Gastroesophageal sphincter (tissue), 4 donors: ENCODE measurements around the gene GJD4. TPM values are rescaled to one million over a fixed set of nuclear protein-coding genes. Genes with fewer than 3 reads are reported as not detected.

Source experiments
- ATAC-seq: fragments of 150-250 bp; one replicate; pipeline ENCODE4 v1.9.1; 2016; ENCODE audit warnings: mild to moderate bottlenecking, moderate library complexity
- H3K27ac ChIP-seq, 4 donors: fragments of 200-600 bp; sonication (generic) in 3 of 4; 1 replicate in 3 of 4; 2 replicates in 1 of 4; pipeline ENCODE4 v1.5.1; 2016 to 2019
- H3K27me3 ChIP-seq: fragments of 200-600 bp; sonication (generic); one replicate; pipeline ENCODE4 v1.5.1; 2019
- H3K36me3 ChIP-seq, 2 donors: fragments of 200-600 bp; sonication (generic); one replicate each; pipeline ENCODE4 v1.5.1; 2019; ENCODE audit warnings: control low read depth in 1 of 2
- H3K4me1 ChIP-seq, 3 donors: fragments of 200-600 bp; sonication (generic); 1 replicate in 2 of 3; 2 replicates in 1 of 3; pipeline ENCODE4 v1.5.1; 2016 to 2019; ENCODE audit warnings: control low read depth in 2 of 3
- H3K4me3 ChIP-seq, 2 donors: fragments of 200-600 bp; sonication (generic); one replicate each; pipeline ENCODE4 v1.5.1; 2019; ENCODE audit warnings: mild to moderate bottlenecking in 1 of 2, moderate library complexity in 1 of 2
- H3K9me3 ChIP-seq, 3 donors: fragments of 200-600 bp; sonication (generic); one replicate each; pipeline ENCODE4 v1.5.1; 2017 to 2019; ENCODE audit warnings: control low read depth in 2 of 3
- EP300 ChIP-seq: sonication (generic); formaldehyde crosslinking; IDR thresholded peaks from one replicate; pipeline ENCODE4 v1.6.1; 2017; ENCODE audit warnings: antibody characterized with exemption, mild to moderate bottlenecking
- POLR2A ChIP-seq, 2 donors: fragments of 450-650 bp; IDR thresholded peaks; one replicate each; pipeline ENCODE4 v1.6.1; 2017; ENCODE audit warnings: antibody characterized with exemption in 2 of 2, mild to moderate bottlenecking in 2 of 2, moderate library complexity in 1 of 2
- POLR2AphosphoS5 ChIP-seq: sonication (generic); formaldehyde crosslinking; IDR thresholded peaks from one replicate; pipeline ENCODE4 v1.6.1; 2017; ENCODE audit warnings: antibody characterized with exemption
- WGBS, 2 donors: methylation state at CpG; one replicate each; pipeline ENCODE4 v1.1.5; 2018; ENCODE audit warnings: low coverage in 1 of 2; 5-methylcytosine and 5-hydroxymethylcytosine counted together
- total RNA-seq, 4 donors: library from RNA; depleted of rRNA; stranded (reverse); fragments of >200 nt; gene quantifications; one replicate each; pipeline ENCODE4 v1.1.0, GENCODE V29; 2016
- TF ChIP-seq, protein P1 (sequence below), 4 experiments: fragments of 200-600 bp in 2 of 4; fragments of 450-650 bp in 2 of 4; sonication (generic) in 1 of 4; IDR thresholded peaks; one replicate each; pipeline ENCODE4 v1.5.1; 2017 to 2019; ENCODE audit warnings: antibody characterized with exemption in 4 of 4, mild to moderate bottlenecking in 2 of 4, moderate library complexity in 2 of 4

Gene GJD4
- total RNA-seq, 4 donors from 2014 or later, result not detected

- no peak for TF ChIP-seq POLR2A (IDR thresholded peaks at IDR 0.05)
- TF ChIP-seq, protein P1, sequence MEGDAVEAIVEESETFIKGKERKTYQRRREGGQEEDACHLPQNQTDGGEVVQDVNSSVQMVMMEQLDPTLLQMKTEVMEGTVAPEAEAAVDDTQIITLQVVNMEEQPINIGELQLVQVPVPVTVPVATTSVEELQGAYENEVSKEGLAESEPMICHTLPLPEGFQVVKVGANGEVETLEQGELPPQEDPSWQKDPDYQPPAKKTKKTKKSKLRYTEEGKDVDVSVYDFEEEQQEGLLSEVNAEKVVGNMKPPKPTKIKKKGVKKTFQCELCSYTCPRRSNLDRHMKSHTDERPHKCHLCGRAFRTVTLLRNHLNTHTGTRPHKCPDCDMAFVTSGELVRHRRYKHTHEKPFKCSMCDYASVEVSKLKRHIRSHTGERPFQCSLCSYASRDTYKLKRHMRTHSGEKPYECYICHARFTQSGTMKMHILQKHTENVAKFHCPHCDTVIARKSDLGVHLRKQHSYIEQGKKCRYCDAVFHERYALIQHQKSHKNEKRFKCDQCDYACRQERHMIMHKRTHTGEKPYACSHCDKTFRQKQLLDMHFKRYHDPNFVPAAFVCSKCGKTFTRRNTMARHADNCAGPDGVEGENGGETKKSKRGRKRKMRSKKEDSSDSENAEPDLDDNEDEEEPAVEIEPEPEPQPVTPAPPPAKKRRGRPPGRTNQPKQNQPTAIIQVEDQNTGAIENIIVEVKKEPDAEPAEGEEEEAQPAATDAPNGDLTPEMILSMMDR (IDR thresholded peaks at IDR 0.05), result peak in 2 of 4 experiments; percentile 15 to 19
- WGBS, 2 donors, result no CpG with 5 or more reads among the region's 83 CpGs
- peak overlapping the region in 3 of 4 donors; percentile 15 to 74 (median 51) for H3K27ac ChIP-seq
These were observed 34.7 kb downstream of the GJD4 start for GRCh38 chr10:35639728-35640401.

DNA sequence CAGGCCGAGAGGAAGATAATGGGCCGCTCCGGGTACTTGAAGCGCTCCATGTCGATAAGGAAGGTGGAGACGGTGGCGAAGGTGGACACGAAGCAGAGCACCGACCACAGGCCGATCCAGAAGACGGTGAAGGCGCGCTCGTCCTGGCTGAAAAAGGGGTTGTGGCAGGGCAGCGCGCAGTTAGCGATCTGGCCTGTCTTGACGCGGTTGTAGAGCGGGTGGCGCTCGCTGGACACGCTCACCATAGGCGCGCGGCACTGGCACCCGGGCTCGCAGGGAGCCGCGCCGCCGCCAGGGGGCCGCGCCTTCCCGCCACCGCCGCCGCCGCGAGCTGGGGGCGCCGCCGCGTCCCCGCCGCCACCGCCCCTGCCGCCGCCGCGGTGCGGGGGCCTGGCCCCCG is 35.3 kb downstream of the GJD4 start:
- Histone ChIP-seq H3K27me3 (no peaks in the 10 kb centered on the region), H3K4me1 (peaks cover 0 to 67% (median 8%) of the 10 kb centered on the region in 3 donors), H3K9me3 (no peaks in the 10 kb centered on the region), H3K27ac (peak overlapping the region in 3 of 4 donors; percentile 51 to 74 (median 73)), H3K4me3 (peak overlapping the region; percentile 40 to 65), H3K36me3 (no peaks in the 10 kb centered on the region)
- 0% methylated on average over 9 of the region's 53 CpGs; no CpG with 5 or more reads in 1 of the 2 donors for WGBS, 2 donors
- ATAC-seq, result peak; percentile 39
- TF ChIP-seq, protein P1 (IDR thresholded peaks at IDR 0.05), result peak; percentile 23 to 72 (median 60)
- TF ChIP-seq POLR2A (IDR thresholded peaks at IDR 0.05), result no peak

More at GRCh38 chr10:35639728-35640401, 34.7 kb downstream of the GJD4 start:
- Histone ChIP-seq H3K4me1 (peaks cover 0 to 71% (median 8%) of the 10 kb centered on the region in 3 donors), H3K27me3 (no peaks in the 10 kb centered on the region), H3K4me3 (peak overlapping the region; percentile 40 to 65), H3K9me3 (no peaks in the 10 kb centered on the region), H3K36me3 (no peaks in the 10 kb centered on the region)
- no peak for ATAC-seq

DNA sequence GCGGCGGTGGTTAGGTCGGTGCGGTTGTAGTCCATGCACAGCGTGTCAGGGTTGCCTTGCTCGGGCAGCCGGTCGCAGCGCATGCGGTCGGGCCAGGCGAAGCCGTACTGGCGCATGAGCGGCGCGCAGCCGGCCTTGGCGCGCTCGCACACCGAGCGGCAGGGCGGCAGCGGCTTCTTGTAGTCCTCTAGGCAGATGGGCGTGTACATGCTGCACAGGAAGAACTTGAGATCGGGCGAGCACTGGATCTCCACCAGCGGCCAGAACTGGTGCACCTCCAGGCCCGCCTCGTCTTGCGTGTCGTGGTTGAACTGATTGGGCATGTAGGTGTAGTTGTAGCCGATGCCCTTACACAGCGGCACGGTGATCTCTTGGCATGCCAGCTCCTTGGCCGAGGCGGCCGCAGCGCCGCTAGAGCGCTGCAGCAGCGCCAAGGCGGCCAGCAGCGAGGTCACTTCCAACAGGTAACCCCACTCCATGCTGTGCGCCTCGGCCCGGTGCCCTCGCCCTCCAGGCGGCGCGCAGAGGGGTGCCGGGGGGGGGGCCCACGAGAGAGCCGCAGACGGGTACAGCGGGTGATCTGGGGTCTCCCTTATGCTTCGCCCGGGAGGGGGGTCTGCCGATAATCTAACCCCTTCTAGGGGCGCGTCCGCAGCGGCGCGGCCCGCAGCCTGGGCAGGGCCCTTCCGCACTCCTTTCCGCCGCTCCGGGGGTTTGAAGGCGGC is 36.0 kb downstream of the GJD4 start:
- Histone ChIP-seq H3K27ac (peak overlapping the region; percentile 64 to 97 (median 84)), H3K4me3 (peak overlapping the region; percentile 61 to 65), H3K9me3 (no peaks in the 10 kb centered on the region), H3K36me3 (no peaks in the 10 kb centered on the region), H3K27me3 (no peaks in the 10 kb centered on the region), H3K4me1 (peaks cover 0 to 61% (median 8%) of the 10 kb centered on the region in 3 donors)
- WGBS, 2 donors, result 0% methylated on average over 3 of the region's 72 CpGs; no CpG with 5 or more reads in 1 of the 2 donors
- TF ChIP-seq EP300 (no peak), POLR2A (IDR thresholded peaks at IDR 0.05) (no peak), POLR2AphosphoS5 (no peak)
- TF ChIP-seq, protein P1 (IDR thresholded peaks at IDR 0.05), result peak in 1 of 4 experiments; percentile 14
- peak; percentile 39 for ATAC-seq

- WGBS, 2 donors, result no CpG with 5 or more reads among the region's 54 CpGs
- no peaks in the 10 kb centered on the region for H3K27me3 ChIP-seq
- TF ChIP-seq, protein P1 (IDR thresholded peaks at IDR 0.05), result no peak
- TF ChIP-seq POLR2A (IDR thresholded peaks at IDR 0.05) (no peak), POLR2AphosphoS5 (no peak), EP300 (no peak)
- peak overlapping the region; percentile 61 to 65 for H3K4me3 ChIP-seq
- H3K36me3 ChIP-seq, result no peaks in the 10 kb centered on the region
- H3K4me1 ChIP-seq, result peaks cover 0 to 60% (median 8%) of the 10 kb centered on the region in 3 donors
- H3K9me3 ChIP-seq, result no peaks in the 10 kb centered on the region
- peak; percentile 13 for ATAC-seq
- H3K27ac ChIP-seq, result peak overlapping the region; percentile 64 to 97 (median 84)
These were observed 36.5 kb downstream of the GJD4 start for GRCh38 chr10:35641676-35642034.
